Activated naive CD8-positive, alpha-beta T cell (primary cell): ENCODE data around the gene CDCP2.

Experiments used
- H3K27ac Mint-ChIP-seq: one replicate; pipeline ENCODE4 v1.8.0; 2021; ENCODE audit warnings: mixed read lengths
- H3K27me3 Mint-ChIP-seq: one replicate; pipeline ENCODE4 v1.8.0; 2021; ENCODE audit warnings: mixed read lengths
- H3K36me3 Mint-ChIP-seq: one replicate; pipeline ENCODE4 v1.8.0; 2021; ENCODE audit warnings: mixed read lengths
- H3K4me1 Mint-ChIP-seq: one replicate; pipeline ENCODE4 v1.8.0; 2021; ENCODE audit warnings: low read depth, mixed read lengths
- H3K4me3 Mint-ChIP-seq: one replicate; pipeline ENCODE4 v1.8.0; 2021; ENCODE audit warnings: mild to moderate bottlenecking, mixed read lengths
- H3K9me3 Mint-ChIP-seq: one replicate; pipeline ENCODE4 v1.8.0; 2021; ENCODE audit warnings: low read depth, mixed read lengths

The CDCP2 gene

GRCh38 chr1:54120018-54120697 is 32.6 kb downstream of the CDCP2 start:
- Mint-ChIP-seq H3K27me3 (no peaks in the 10 kb centered on the region), H3K4me1 (peaks cover 9% of the 10 kb centered on the region), H3K36me3 (no peaks in the 10 kb centered on the region), H3K4me3 (no peak overlapping the region), H3K27ac (no peak overlapping the region), H3K9me3 (no peaks in the 10 kb centered on the region)

- Mint-ChIP-seq H3K4me1 (peaks cover 9% of the 10 kb centered on the region), H3K4me3 (no peak overlapping the region), H3K27me3 (no peaks in the 10 kb centered on the region), H3K36me3 (no peaks in the 10 kb centered on the region), H3K9me3 (no peaks in the 10 kb centered on the region), H3K27ac (no peak overlapping the region)
Observed at GRCh38 chr1:54118704-54119103, 34.1 kb downstream of the CDCP2 start.

- Mint-ChIP-seq H3K36me3 (no peaks in the 10 kb centered on the region), H3K4me3 (no peak overlapping the region), H3K27me3 (no peaks in the 10 kb centered on the region), H3K9me3 (no peaks in the 10 kb centered on the region), H3K27ac (no peak overlapping the region), H3K4me1 (peaks cover 9% of the 10 kb centered on the region)
Observed at GRCh38 chr1:54117815-54118563, 34.8 kb downstream of the CDCP2 start.

- H3K9me3 Mint-ChIP-seq: no peaks in the 10 kb centered on the region
- H3K27ac Mint-ChIP-seq: no peak overlapping the region
- H3K27me3 Mint-ChIP-seq: no peaks in the 10 kb centered on the region
- no peaks in the 10 kb centered on the region for H3K4me1 Mint-ChIP-seq
- H3K4me3 Mint-ChIP-seq: no peak overlapping the region
- peaks cover 5% of the 10 kb centered on the region for H3K36me3 Mint-ChIP-seq
Observed at GRCh38 chr1:54115520-54115919, 37.3 kb downstream of the CDCP2 start.

GRCh38 chr1:54114955-54115354 is 37.8 kb downstream of the CDCP2 start:
- no peaks in the 10 kb centered on the region for H3K4me1 Mint-ChIP-seq
- no peaks in the 10 kb centered on the region for H3K27me3 Mint-ChIP-seq
- H3K27ac Mint-ChIP-seq: no peak overlapping the region
- H3K9me3 Mint-ChIP-seq: no peaks in the 10 kb centered on the region
- H3K36me3 Mint-ChIP-seq: peaks cover 5% of the 10 kb centered on the region
- H3K4me3 Mint-ChIP-seq: no peak overlapping the region

- no peak overlapping the region for H3K4me3 Mint-ChIP-seq
- no peaks in the 10 kb centered on the region for H3K4me1 Mint-ChIP-seq
- no peaks in the 10 kb centered on the region for H3K27me3 Mint-ChIP-seq
- H3K27ac Mint-ChIP-seq: no peak overlapping the region
- peaks cover 5% of the 10 kb centered on the region for H3K36me3 Mint-ChIP-seq
- H3K9me3 Mint-ChIP-seq: no peaks in the 10 kb centered on the region
Observed at GRCh38 chr1:54114001-54114400, 38.8 kb downstream of the CDCP2 start.

- Mint-ChIP-seq H3K27me3 (no peaks in the 10 kb centered on the region), H3K27ac (no peak overlapping the region), H3K4me3 (no peak overlapping the region), H3K9me3 (no peaks in the 10 kb centered on the region), H3K4me1 (no peaks in the 10 kb centered on the region), H3K36me3 (peaks cover 5% of the 10 kb centered on the region)
Observed at GRCh38 chr1:54112705-54113368, 40.0 kb downstream of the CDCP2 start.

GRCh38 chr1:54112027-54112426 is 40.8 kb downstream of the CDCP2 start:
- Mint-ChIP-seq H3K4me1 (no peaks in the 10 kb centered on the region), H3K4me3 (no peak overlapping the region), H3K36me3 (peaks cover 5% of the 10 kb centered on the region), H3K27ac (no peak overlapping the region), H3K9me3 (no peaks in the 10 kb centered on the region), H3K27me3 (no peaks in the 10 kb centered on the region)

GRCh38 chr1:54111624-54112023 is 41.2 kb downstream of the CDCP2 start:
- H3K9me3 Mint-ChIP-seq: no peaks in the 10 kb centered on the region
- H3K27me3 Mint-ChIP-seq: no peaks in the 10 kb centered on the region

GRCh38 chr1:54110996-54111395 is 41.8 kb downstream of the CDCP2 start:
- Mint-ChIP-seq H3K36me3 (peaks cover 5% of the 10 kb centered on the region), H3K27me3 (no peaks in the 10 kb centered on the region), H3K4me3 (no peak overlapping the region), H3K4me1 (no peaks in the 10 kb centered on the region), H3K27ac (no peak overlapping the region), H3K9me3 (no peaks in the 10 kb centered on the region)

More at GRCh38 chr1:54111624-54112023, 41.2 kb downstream of the CDCP2 start:
- peaks cover 5% of the 10 kb centered on the region for H3K36me3 Mint-ChIP-seq
- H3K4me3 Mint-ChIP-seq: no peak overlapping the region
- no peaks in the 10 kb centered on the region for H3K4me1 Mint-ChIP-seq
- no peak overlapping the region for H3K27ac Mint-ChIP-seq

- no peak overlapping the region for H3K27ac Mint-ChIP-seq
- no peaks in the 10 kb centered on the region for H3K4me1 Mint-ChIP-seq
- no peaks in the 10 kb centered on the region for H3K27me3 Mint-ChIP-seq
- no peak overlapping the region for H3K4me3 Mint-ChIP-seq
- peaks cover 5% of the 10 kb centered on the region for H3K36me3 Mint-ChIP-seq
- no peaks in the 10 kb centered on the region for H3K9me3 Mint-ChIP-seq
Observed at GRCh38 chr1:54109129-54110090, 43.4 kb downstream of the CDCP2 start.

GRCh38 chr1:54108156-54108555 is 44.6 kb downstream of the CDCP2 start:
- H3K27me3 Mint-ChIP-seq: no peaks in the 10 kb centered on the region
- no peak overlapping the region for H3K27ac Mint-ChIP-seq

GRCh38 chr1:54107131-54107530 is 45.7 kb downstream of the CDCP2 start:
- H3K9me3 Mint-ChIP-seq: no peaks in the 10 kb centered on the region
- H3K27me3 Mint-ChIP-seq: no peaks in the 10 kb centered on the region
- no peak overlapping the region for H3K27ac Mint-ChIP-seq
- H3K4me1 Mint-ChIP-seq: no peaks in the 10 kb centered on the region
- peaks cover 11% of the 10 kb centered on the region for H3K36me3 Mint-ChIP-seq
- no peak overlapping the region for H3K4me3 Mint-ChIP-seq

More at GRCh38 chr1:54108156-54108555, 44.6 kb downstream of the CDCP2 start:
- peaks cover 6% of the 10 kb centered on the region for H3K36me3 Mint-ChIP-seq
- no peaks in the 10 kb centered on the region for H3K9me3 Mint-ChIP-seq
- H3K4me1 Mint-ChIP-seq: no peaks in the 10 kb centered on the region
- no peak overlapping the region for H3K4me3 Mint-ChIP-seq

- H3K36me3 Mint-ChIP-seq: peaks cover 13% of the 10 kb centered on the region
- H3K4me1 Mint-ChIP-seq: no peaks in the 10 kb centered on the region
- H3K9me3 Mint-ChIP-seq: no peaks in the 10 kb centered on the region
- H3K27ac Mint-ChIP-seq: no peak overlapping the region
- H3K27me3 Mint-ChIP-seq: no peaks in the 10 kb centered on the region
- no peak overlapping the region for H3K4me3 Mint-ChIP-seq
Observed at GRCh38 chr1:54105736-54106269, 47.0 kb downstream of the CDCP2 start.
